Measurements from ENCODE around the gene GGT6. TPM values are rescaled to one million over a fixed set of nuclear protein-coding genes. Genes with fewer than 3 reads are reported as not detected.

GGT6 gene
- total RNA-seq, 3 donors from 2014 or later = 12.8 to 33.8 TPM; not detected in 1

- peak in 2 of 3 donors; percentile 19 to 24 for TF ChIP-seq CTCF (IDR thresholded peaks at IDR 0.05)
- no peak for TF ChIP-seq POLR2A (IDR thresholded peaks at IDR 0.05)
- intact Hi-C loops (cut with DNase I; ENCODE audit: low total_unique reads) = no loop called here
- Histone ChIP-seq H3K27ac (no peak overlapping the region), H3K4me1 (peaks cover 0 to 8% of the 10 kb centered on the region in 2 donors), H3K9me3 (no peaks in the 10 kb centered on the region), H3K27me3 (no peaks in the 10 kb centered on the region), H3K36me3 (no peaks in the 10 kb centered on the region), H3K4me3 (peak overlapping the region in 1 of 3 donors; percentile 34)
- no peak for DNase-seq (ENCODE audit: low spot score in 2 of 2)
These were observed 34.7 kb upstream of the GGT6 start for GRCh38 chr17:4594931-4595684.

GRCh38 chr17:4594406-4594805 is 34.0 kb upstream of the GGT6 start:
- no peaks in the 10 kb centered on the region for H3K27me3 ChIP-seq
- DNase-seq (ENCODE audit: low spot score in 2 of 2) = no peak
- H3K4me3 ChIP-seq = no peak overlapping the region
- H3K9me3 ChIP-seq = no peaks in the 10 kb centered on the region
- H3K27ac ChIP-seq = no peak overlapping the region
- no peaks in the 10 kb centered on the region for H3K36me3 ChIP-seq
- H3K4me1 ChIP-seq = peaks cover 0 to 3% of the 10 kb centered on the region in 2 donors
- intact Hi-C loops (cut with DNase I; ENCODE audit: low total_unique reads) = no loop called here
- TF ChIP-seq POLR2AphosphoS5 (IDR thresholded peaks at IDR 0.05) (no peak), CTCF (IDR thresholded peaks at IDR 0.05) (no peak), POLR2A (IDR thresholded peaks at IDR 0.05) (no peak)

GRCh38 chr17:4593021-4593421 is 32.6 kb upstream of the GGT6 start:
- DNase-seq (ENCODE audit: low spot score in 2 of 2) = no peak
- H3K4me1 ChIP-seq = no peaks in the 10 kb centered on the region
- no peaks in the 10 kb centered on the region for H3K36me3 ChIP-seq
- H3K4me3 ChIP-seq = no peak overlapping the region
- H3K9me3 ChIP-seq = no peaks in the 10 kb centered on the region
- H3K27me3 ChIP-seq = no peaks in the 10 kb centered on the region
- TF ChIP-seq POLR2A (IDR thresholded peaks at IDR 0.05) (no peak), POLR2AphosphoS5 (IDR thresholded peaks at IDR 0.05) (no peak), CTCF (IDR thresholded peaks at IDR 0.05) (no peak)
- intact Hi-C loops (cut with DNase I; ENCODE audit: low total_unique reads) = no loop called here
- H3K27ac ChIP-seq = no peak overlapping the region

- Histone ChIP-seq H3K9me3 (no peaks in the 10 kb centered on the region), H3K4me3 (no peak overlapping the region), H3K27ac (no peak overlapping the region), H3K36me3 (no peaks in the 10 kb centered on the region), H3K27me3 (no peaks in the 10 kb centered on the region), H3K4me1 (no peaks in the 10 kb centered on the region)
- no peak for TF ChIP-seq CTCF (IDR thresholded peaks at IDR 0.05)
- no peak for TF ChIP-seq POLR2A (IDR thresholded peaks at IDR 0.05)
- TF ChIP-seq POLR2AphosphoS5 (IDR thresholded peaks at IDR 0.05) = no peak
- DNase-seq (ENCODE audit: low spot score in 2 of 2) = no peak
- intact Hi-C loops (cut with DNase I; ENCODE audit: low total_unique reads) = no loop called here
These were observed 32.0 kb upstream of the GGT6 start for GRCh38 chr17:4592240-4593005.

GRCh38 chr17:4591529-4591928 is 31.2 kb upstream of the GGT6 start:
- Histone ChIP-seq H3K36me3 (no peaks in the 10 kb centered on the region), H3K4me3 (no peak overlapping the region), H3K27ac (no peak overlapping the region), H3K27me3 (no peaks in the 10 kb centered on the region), H3K9me3 (no peaks in the 10 kb centered on the region), H3K4me1 (no peaks in the 10 kb centered on the region)
- TF ChIP-seq POLR2AphosphoS5 (IDR thresholded peaks at IDR 0.05) (no peak), POLR2A (IDR thresholded peaks at IDR 0.05) (no peak), CTCF (IDR thresholded peaks at IDR 0.05) (no peak)
- DNase-seq (ENCODE audit: low spot score in 2 of 2) = no peak
- intact Hi-C loops (cut with DNase I; ENCODE audit: low total_unique reads) = no loop called here
